ENCODE results near the gene CACNA1E.

- TF ChIP-seq TCF4 (CRISPR knock-in tag; IDR thresholded peaks at IDR 0.05; ENCODE audit: borderline replicate concordance) (no peak), TOX (CRISPR knock-in tag; IDR thresholded peaks at IDR 0.05; ENCODE audit: borderline replicate concordance) (no peak), GLIS3 (CRISPR knock-in tag; IDR thresholded peaks at IDR 0.05) (no peak), ZFP3 (CRISPR knock-in tag; IDR thresholded peaks at IDR 0.05) (no peak), ARNTL (CRISPR knock-in tag; IDR thresholded peaks at IDR 0.05; ENCODE audit: borderline replicate concordance, low read depth) (no peak), BACH2 (CRISPR knock-in tag; IDR thresholded peaks at IDR 0.05; ENCODE audit: borderline replicate concordance) (no peak), ZFP30 (CRISPR knock-in tag; IDR thresholded peaks at IDR 0.05) (no peak), ISL1 (CRISPR knock-in tag; IDR thresholded peaks at IDR 0.05) (no peak), ZC3H10 (CRISPR knock-in tag; IDR thresholded peaks at IDR 0.05) (no peak), RARB (CRISPR knock-in tag; IDR thresholded peaks at IDR 0.05) (no peak), ESRRG (CRISPR knock-in tag; IDR thresholded peaks at IDR 0.05) (no peak)
- TF ChIP-seq, protein P1, sequence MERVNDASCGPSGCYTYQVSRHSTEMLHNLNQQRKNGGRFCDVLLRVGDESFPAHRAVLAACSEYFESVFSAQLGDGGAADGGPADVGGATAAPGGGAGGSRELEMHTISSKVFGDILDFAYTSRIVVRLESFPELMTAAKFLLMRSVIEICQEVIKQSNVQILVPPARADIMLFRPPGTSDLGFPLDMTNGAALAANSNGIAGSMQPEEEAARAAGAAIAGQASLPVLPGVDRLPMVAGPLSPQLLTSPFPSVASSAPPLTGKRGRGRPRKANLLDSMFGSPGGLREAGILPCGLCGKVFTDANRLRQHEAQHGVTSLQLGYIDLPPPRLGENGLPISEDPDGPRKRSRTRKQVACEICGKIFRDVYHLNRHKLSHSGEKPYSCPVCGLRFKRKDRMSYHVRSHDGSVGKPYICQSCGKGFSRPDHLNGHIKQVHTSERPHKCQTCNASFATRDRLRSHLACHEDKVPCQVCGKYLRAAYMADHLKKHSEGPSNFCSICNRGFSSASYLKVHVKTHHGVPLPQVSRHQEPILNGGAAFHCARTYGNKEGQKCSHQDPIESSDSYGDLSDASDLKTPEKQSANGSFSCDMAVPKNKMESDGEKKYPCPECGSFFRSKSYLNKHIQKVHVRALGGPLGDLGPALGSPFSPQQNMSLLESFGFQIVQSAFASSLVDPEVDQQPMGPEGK (CRISPR knock-in tag; IDR thresholded peaks at IDR 0.05; ENCODE audit: borderline replicate concordance), result no peak
These were observed 285.6 kb downstream of the CACNA1E start for GRCh38 chr1:181768930-181769280.

Data from SK-N-SH treated with all-trans-retinoic acid at 6 μM for 48 hours (cell line).